Activated CD8-positive, alpha-beta T cell treated with anti-CD3 and anti-CD28 coated beads for 36 hours (primary cell): ENCODE data around the gene KBTBD8. TPM values are rescaled to one million over a fixed set of nuclear protein-coding genes. Genes with fewer than 3 reads are reported as not detected.

ENCODE experiments used
- ATAC-seq: fragments of 200-7000 bp; cut with Tn5 transposase; one replicate; pipeline ENCODE4 v1.10.0; 2021; ENCODE audit warnings: mild to moderate bottlenecking, moderate library complexity
- CTCF ChIA-PET: fragments of 350-600 bp; sonication (Branson Sonifier 250); formaldehyde crosslinking; loops from one replicate; lab custom pipeline; 2021; ENCODE audit warnings: antibody characterized with exemption; lab: Charles Lee
- POLR2A ChIA-PET: fragments of 350-600 bp; sonication (Branson Sonifier 250); formaldehyde crosslinking; loops from one replicate; lab custom pipeline; 2021; ENCODE audit warnings: antibody characterized with exemption; lab: Charles Lee
- DNase-seq: peaks from one replicate; pipeline ENCODE4 v3.0.0-alpha.2; 2020
- H3K27ac Mint-ChIP-seq: one replicate; pipeline ENCODE4 v1.8.0; 2021; ENCODE audit warnings: mild to moderate bottlenecking, mixed read lengths
- H3K27me3 Mint-ChIP-seq: one replicate; pipeline ENCODE4 v1.8.0; 2021; ENCODE audit warnings: mixed read lengths
- H3K36me3 Mint-ChIP-seq: one replicate; pipeline ENCODE4 v1.8.0; 2021; ENCODE audit warnings: low read depth, mixed read lengths
- H3K4me1 Mint-ChIP-seq: one replicate; pipeline ENCODE4 v1.8.0; 2021; ENCODE audit warnings: low read depth, mixed read lengths
- H3K4me3 Mint-ChIP-seq: one replicate; pipeline ENCODE4 v1.8.0; 2021; ENCODE audit warnings: mild to moderate bottlenecking, moderate library complexity, mixed read lengths
- H3K9me3 Mint-ChIP-seq: one replicate; pipeline ENCODE4 v1.8.0; 2021; ENCODE audit warnings: mixed read lengths
- intact Hi-C: fragments of 100-400 bp; cut with micrococcal nuclease; formaldehyde crosslinking; loops from one replicate; pipeline ENCODE4 v1.10.0; 2022
- total RNA-seq, 2 experiments: library from RNA; stranded (reverse); gene quantifications; one replicate each; pipeline ENCODE4 v1.2.3, GENCODE V29; 2021
- TF ChIP-seq, protein P1 (sequence below): fragments of 200-600 bp; IDR thresholded peaks from one replicate; pipeline ENCODE4 v1.8.0; 2022; ENCODE audit warnings: antibody characterized with exemption, mild to moderate bottlenecking

KBTBD8 gene
- total RNA-seq, 2 experiments from 2014 or later, result 10.9 to 11.1 TPM

DNA sequence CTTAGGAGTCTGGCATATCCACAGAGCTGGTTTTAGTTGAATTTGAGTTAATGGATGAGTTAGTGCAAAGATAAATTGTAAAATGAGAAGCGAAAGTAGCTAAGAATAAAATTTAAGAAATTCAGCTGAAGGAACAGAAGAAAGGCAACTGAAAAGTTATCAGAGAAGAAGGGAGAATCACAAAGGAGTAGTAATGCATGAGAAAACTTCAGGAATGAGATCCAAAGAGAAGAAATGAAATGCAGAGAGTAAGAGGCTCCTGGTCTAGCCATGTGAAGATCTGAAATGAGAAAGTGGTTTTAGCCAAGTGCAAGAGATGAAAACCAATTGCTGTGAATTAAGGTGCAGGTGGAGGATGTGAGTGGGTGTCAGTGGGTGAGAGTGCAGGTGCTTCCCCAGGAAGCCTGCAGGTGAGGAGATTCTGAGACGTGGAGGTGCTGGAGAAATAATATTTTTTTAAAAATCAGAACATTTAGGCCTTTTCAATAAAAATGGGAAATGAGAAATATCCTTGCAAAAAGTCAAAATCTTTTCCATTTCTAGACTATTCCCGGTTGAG, 18.5 kb downstream of the KBTBD8 start:
- peaks cover 27% of the 10 kb centered on the region for H3K4me1 Mint-ChIP-seq
- DNase-seq, result peak; percentile 6
- ChIA-PET CTCF (no interaction called here), POLR2A (interaction anchor here (1.4 kb wide), 1 partner anchor 10 kb away, joined by 4 read pairs; no protein-coding TSS in a partner anchor)
- TF ChIP-seq, protein P1, sequence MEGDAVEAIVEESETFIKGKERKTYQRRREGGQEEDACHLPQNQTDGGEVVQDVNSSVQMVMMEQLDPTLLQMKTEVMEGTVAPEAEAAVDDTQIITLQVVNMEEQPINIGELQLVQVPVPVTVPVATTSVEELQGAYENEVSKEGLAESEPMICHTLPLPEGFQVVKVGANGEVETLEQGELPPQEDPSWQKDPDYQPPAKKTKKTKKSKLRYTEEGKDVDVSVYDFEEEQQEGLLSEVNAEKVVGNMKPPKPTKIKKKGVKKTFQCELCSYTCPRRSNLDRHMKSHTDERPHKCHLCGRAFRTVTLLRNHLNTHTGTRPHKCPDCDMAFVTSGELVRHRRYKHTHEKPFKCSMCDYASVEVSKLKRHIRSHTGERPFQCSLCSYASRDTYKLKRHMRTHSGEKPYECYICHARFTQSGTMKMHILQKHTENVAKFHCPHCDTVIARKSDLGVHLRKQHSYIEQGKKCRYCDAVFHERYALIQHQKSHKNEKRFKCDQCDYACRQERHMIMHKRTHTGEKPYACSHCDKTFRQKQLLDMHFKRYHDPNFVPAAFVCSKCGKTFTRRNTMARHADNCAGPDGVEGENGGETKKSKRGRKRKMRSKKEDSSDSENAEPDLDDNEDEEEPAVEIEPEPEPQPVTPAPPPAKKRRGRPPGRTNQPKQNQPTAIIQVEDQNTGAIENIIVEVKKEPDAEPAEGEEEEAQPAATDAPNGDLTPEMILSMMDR, result no peak
- no peak overlapping the region for H3K27ac Mint-ChIP-seq
- peaks cover 11% of the 10 kb centered on the region for H3K36me3 Mint-ChIP-seq
- no peak overlapping the region for H3K4me3 Mint-ChIP-seq
- H3K27me3 Mint-ChIP-seq, result no peaks in the 10 kb centered on the region
- H3K9me3 Mint-ChIP-seq, result no peaks in the 10 kb centered on the region
- intact Hi-C loops, result no loop called here
- no peak for ATAC-seq

GRCh38 chr3:67017211-67017610, 19.1 kb downstream of the KBTBD8 start:
- intact Hi-C loops, result no loop called here
- POLR2A ChIA-PET, result no interaction called here
- Mint-ChIP-seq H3K27ac (no peak overlapping the region), H3K9me3 (no peaks in the 10 kb centered on the region), H3K36me3 (peaks cover 5% of the 10 kb centered on the region), H3K4me1 (peaks cover 27% of the 10 kb centered on the region), H3K27me3 (no peaks in the 10 kb centered on the region), H3K4me3 (no peak overlapping the region)
- peak; percentile 71 for ATAC-seq
- CTCF ChIA-PET, result interaction anchor here (1.1 kb wide), 1 partner anchor 79 kb away, joined by 4 read pairs; no protein-coding TSS in a partner anchor
- TF ChIP-seq, protein P1, result no peak
- peak; percentile 14 for DNase-seq

DNA sequence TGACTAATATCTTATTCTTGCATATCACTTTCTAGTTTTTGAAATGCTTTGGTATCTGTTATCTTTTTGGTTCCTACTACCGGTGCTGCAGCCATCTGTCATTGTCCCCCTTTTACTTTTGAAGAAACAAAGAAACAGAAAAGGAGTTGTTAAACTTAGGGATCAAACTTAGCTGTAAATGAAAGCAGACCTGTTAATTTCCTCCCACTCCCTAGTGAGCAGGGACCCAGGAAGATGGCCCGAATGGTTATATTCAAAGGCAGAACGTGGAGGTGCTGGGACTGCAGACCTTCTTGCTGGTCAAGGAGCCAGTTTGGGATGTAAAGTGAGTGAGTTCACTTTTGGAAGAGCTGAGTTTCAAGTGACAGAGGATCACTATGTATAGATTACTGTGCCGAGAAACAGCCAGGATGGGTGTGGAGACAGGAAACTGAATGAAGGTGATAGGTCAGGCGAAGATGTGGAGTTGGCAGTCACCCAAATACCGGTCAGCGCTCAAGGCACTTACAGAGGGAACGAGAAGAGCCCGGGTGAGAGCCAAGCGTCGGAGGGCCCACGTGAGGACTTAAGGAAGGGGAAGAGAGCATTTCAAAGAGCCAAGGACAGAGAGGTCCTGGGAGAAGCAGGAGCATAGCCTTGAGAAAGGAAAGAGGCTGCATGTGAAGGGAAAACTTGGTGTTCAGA, 20.1 kb downstream of the KBTBD8 start:
- ChIA-PET POLR2A (interaction anchor here (1.0 kb wide), 1 partner anchor 87 kb away, joined by 3 read pairs; no protein-coding TSS in a partner anchor), CTCF (interaction anchor here (1.1 kb wide), 1 partner anchor 80 kb away, joined by 4 read pairs; no protein-coding TSS in a partner anchor)
- Mint-ChIP-seq H3K27ac (peak overlapping the region; percentile 39), H3K4me3 (no peak overlapping the region), H3K4me1 (peaks cover 27% of the 10 kb centered on the region), H3K27me3 (no peaks in the 10 kb centered on the region), H3K36me3 (peaks cover 3% of the 10 kb centered on the region), H3K9me3 (no peaks in the 10 kb centered on the region)
- intact Hi-C loops, result no loop called here
- TF ChIP-seq, protein P1, result no peak
- ATAC-seq (peak; percentile 24), DNase-seq (peak; percentile 22)

DNA sequence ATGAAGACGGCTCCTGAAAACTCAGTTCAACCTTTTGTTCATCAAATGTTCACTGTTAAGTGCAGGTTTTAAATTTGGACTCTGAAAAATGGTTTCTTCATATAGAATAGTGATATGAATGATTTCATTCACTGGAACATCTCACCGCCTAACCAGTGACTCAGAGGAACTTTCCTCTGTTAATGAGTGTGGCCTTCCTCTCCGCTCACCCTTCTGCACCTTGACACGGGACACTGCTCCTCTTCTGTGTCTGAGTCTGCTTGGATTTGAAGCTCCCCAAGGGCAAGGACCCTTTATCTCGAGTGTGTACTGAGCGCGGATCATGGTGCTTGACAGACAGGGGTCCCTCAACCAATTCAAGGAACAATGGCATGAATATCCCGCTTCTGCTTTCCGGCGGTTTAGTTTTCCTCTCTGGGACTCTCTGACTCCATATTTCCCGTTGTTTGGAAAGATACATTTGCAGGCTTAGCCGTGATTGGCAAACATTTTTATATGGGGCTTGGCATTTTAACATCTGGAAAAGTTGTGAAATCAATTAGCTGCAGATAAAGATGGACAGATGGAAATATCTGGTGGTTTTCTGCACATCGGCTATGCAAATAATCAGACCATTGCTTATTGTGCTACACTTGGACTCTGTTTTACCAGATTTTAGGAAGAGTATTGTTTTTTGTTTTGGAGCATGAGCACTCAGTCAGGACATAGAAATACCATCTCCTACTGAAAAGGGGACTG, 20.9 kb downstream of the KBTBD8 start:
- TF ChIP-seq, protein P1, result no peak
- no peaks in the 10 kb centered on the region for H3K27me3 Mint-ChIP-seq
- DNase-seq, result peak; percentile 5
- no peaks in the 10 kb centered on the region for H3K9me3 Mint-ChIP-seq
- no peak overlapping the region for H3K4me3 Mint-ChIP-seq
- peaks cover 27% of the 10 kb centered on the region for H3K4me1 Mint-ChIP-seq
- no peak overlapping the region for H3K27ac Mint-ChIP-seq
- no peak for ATAC-seq
- intact Hi-C loops, result no loop called here
- ChIA-PET CTCF (interaction anchor here (2.8 kb wide), 1 partner anchor 46 kb away, joined by 7 read pairs; no protein-coding TSS in a partner anchor), POLR2A (interaction anchor here (1.0 kb wide), 1 partner anchor 87 kb away, joined by 3 read pairs; no protein-coding TSS in a partner anchor)
- H3K36me3 Mint-ChIP-seq, result peaks cover 2% of the 10 kb centered on the region
